Endothelial cell of umbilical vein (primary cell): Measurements from ENCODE around the gene CLDN11. TPM values are rescaled to one million over a fixed set of nuclear protein-coding genes. Genes with fewer than 3 reads are reported as not detected.

ENCODE experiments used
- BruUV-seq: library from RNA; stranded (reverse); fragments of 400-500 nt; replicated peaks from 2 replicates; lab custom pipeline; 2021; lab: Mats Ljungman, UMichigan
- CTCF ChIA-PET: fragments of 300-600, 350-600 bp; sonication (Branson Sonifier 250); formaldehyde crosslinking; loops from one replicate; lab custom pipeline; 2021; ENCODE audit warnings: antibody characterized with exemption, inconsistent platforms; lab: Charles Lee
- POLR2A ChIA-PET: fragments of 300-600, 350-600 bp; sonication (Branson Sonifier 250); formaldehyde crosslinking; loops from one replicate; lab custom pipeline; 2021; ENCODE audit warnings: antibody characterized with exemption, inconsistent platforms; lab: Charles Lee
- DNase-seq: peaks from one replicate; pipeline ENCODE4 v3.0.0-alpha.2; 2011; ENCODE audit warnings: low read depth, low spot score
- FAIRE-seq: peaks from 2 replicates; lab custom pipeline; 2011; peaks lifted over from hg19 to GRCh38; lab: Jason Lieb, UNC
- H2AFZ ChIP-seq: 2 replicates; pipeline ENCODE4 v1.6.0; 2012; ENCODE audit warnings: low read depth, low read length, control low read depth, inconsistent platforms
- H3K27ac ChIP-seq: 2 replicates; pipeline ENCODE4 v1.5.1; 2011; ENCODE audit warnings: low read depth, mild to moderate bottlenecking, control low read depth, low read length, moderate library complexity; ENCODE audit not compliant: insufficient read depth
- H3K27me3 ChIP-seq, 2 experiments: 2 replicates each; pipeline versions ENCODE4 v1.6.0 to v1.6.1; 2011; ENCODE audit warnings: low read length in 2 of 2, mixed read lengths in 1 of 2; ENCODE audit not compliant: control insufficient read depth in 2 of 2, insufficient read depth in 2 of 2
- H3K36me3 ChIP-seq, 2 experiments: 2 replicates in 1 of 2; 3 replicates in 1 of 2; pipeline ENCODE4 v1.5.1; 2011; ENCODE audit warnings: low read length in 2 of 2, mild to moderate bottlenecking in 1 of 2, moderate library complexity in 1 of 2; ENCODE audit not compliant: control insufficient read depth in 2 of 2, insufficient read depth in 2 of 2; ENCODE audit errors: extremely low read depth in 1 of 2
- H3K4me1 ChIP-seq: 3 replicates; pipeline ENCODE4 v1.5.1; 2011; ENCODE audit warnings: mild to moderate bottlenecking, low read length; ENCODE audit not compliant: control insufficient read depth, insufficient read depth; ENCODE audit errors: extremely low read depth
- H3K4me2 ChIP-seq: 2 replicates; pipeline ENCODE4 v1.6.1; 2011; ENCODE audit warnings: low read length, control low read depth, mixed read lengths; ENCODE audit not compliant: insufficient read depth
- H3K4me3 ChIP-seq, 3 experiments: fragments of 200-600 bp in 1 of 3; sonication (generic), shearing (Covaris generic) in 1 of 3; replicated peaks in 1 of 3; 2 replicates each; pipeline ENCODE4 v1.5.1; 2011 to 2016; ENCODE audit warnings: control low read depth in 3 of 3, low read length in 3 of 3, mild to moderate bottlenecking in 2 of 3, inconsistent platforms in 1 of 3, low read depth in 1 of 3, moderate library complexity in 1 of 3; ENCODE audit not compliant: insufficient read depth in 1 of 3
- H3K79me2 ChIP-seq: 2 replicates; pipeline ENCODE4 v1.6.0; 2012; ENCODE audit warnings: low read length, inconsistent platforms; ENCODE audit not compliant: control insufficient read depth, insufficient read depth
- H3K9ac ChIP-seq: replicated peaks from 2 replicates; pipeline ENCODE3; 2011; ENCODE audit warnings: low read length, control low read depth; ENCODE audit not compliant: insufficient read depth; ENCODE audit errors: extremely low read depth
- H3K9me1 ChIP-seq: replicated peaks from 3 replicates; pipeline ENCODE4 v1.6.0; 2011; ENCODE audit warnings: mild to moderate bottlenecking, low read length; ENCODE audit not compliant: control insufficient read depth, insufficient read depth; ENCODE audit errors: extremely low read depth
- H3K9me3 ChIP-seq: replicated peaks from 2 replicates; pipeline ENCODE4 v1.5.1; 2012; ENCODE audit warnings: low read length, inconsistent platforms; ENCODE audit not compliant: control insufficient read depth, insufficient read depth
- H4K20me1 ChIP-seq: replicated peaks from 2 replicates; pipeline ENCODE3; 2011; ENCODE audit warnings: mild to moderate bottlenecking, low read length; ENCODE audit not compliant: control insufficient read depth, insufficient read depth; ENCODE audit errors: extremely low read depth
- EZH2 ChIP-seq: IDR thresholded peaks from 2 replicates; pipeline ENCODE4 v1.6.1; 2012; ENCODE audit warnings: borderline replicate concordance, low read depth, mild to moderate bottlenecking, moderate library complexity, low read length, inconsistent platforms; ENCODE audit not compliant: severe bottlenecking
- FOS ChIP-seq: IDR thresholded peaks from 2 replicates; pipeline ENCODE4 v1.6.1; 2011; ENCODE audit warnings: mild to moderate bottlenecking, low read length, moderate library complexity, borderline replicate concordance; ENCODE audit not compliant: insufficient read depth
- MYC ChIP-seq: IDR thresholded peaks from one replicate; pipeline ENCODE4 v1.6.1; 2011; ENCODE audit warnings: mild to moderate bottlenecking, low read depth, low read length
- POLR2A ChIP-seq: IDR thresholded peaks from 2 replicates; pipeline ENCODE4 v1.6.1; 2012; ENCODE audit warnings: low read depth, mild to moderate bottlenecking, control low read depth, low read length
- POLR2AphosphoS5 ChIP-seq: IDR thresholded peaks from 2 replicates; pipeline ENCODE4 v1.6.1; 2012; ENCODE audit warnings: low read depth, mild to moderate bottlenecking, control low read depth, low read length, moderate library complexity; ENCODE audit not compliant: insufficient read depth
- dilution Hi-C: fragments of 300-500 bp; cut with MboI; formaldehyde crosslinking; loops from one replicate; pipeline ENCODE4 v1.15.0; 2019; ENCODE audit warnings: low sequenced_read_pairs; ENCODE audit not compliant: extremely low pct_ligation_motif_present
- intact Hi-C: fragments of 100-400 bp; cut with micrococcal nuclease; formaldehyde crosslinking; loops from one replicate; pipeline ENCODE4 v1.10.0; 2022
- polyA plus RNA-seq, 4 experiments: library from polyadenylated mRNA; depleted of rRNA in 3 of 4; stranded (reverse) in 3 of 4; unstranded in 1 of 4; fragments of >200 nt; gene quantifications; 2 replicates each; pipeline versions ENCODE4 v1.2.1 to v1.2.3, GENCODE V29; 2011 to 2012; ENCODE audit warnings: missing spikeins in 1 of 4
- total RNA-seq: library from RNA; stranded (reverse); gene quantifications from 2 replicates; pipeline ENCODE4 v1.2.3, GENCODE V29; 2021
- TF ChIP-seq, protein P1 (sequence below): IDR thresholded peaks from 2 replicates; pipeline ENCODE4 v1.6.1; 2011; ENCODE audit not compliant: insufficient read depth, insufficient read length
- TF ChIP-seq, protein P2 (sequence below), 2 donors: IDR thresholded peaks; 1 replicate in 1 of 2; 2 replicates in 1 of 2; pipeline ENCODE4 v1.5.1; 2011; ENCODE audit warnings: low read length in 2 of 2, mild to moderate bottlenecking in 2 of 2, moderate library complexity in 2 of 2, control low read depth in 1 of 2, inconsistent platforms in 1 of 2, low read depth in 1 of 2; ENCODE audit not compliant: insufficient read depth in 1 of 2; ENCODE audit errors: extremely low read depth in 1 of 2

CLDN11 gene
- total and polyA plus RNA-seq, 2 donors (not counting 3 experiments of a cell fraction or from before 2014, with no cell fraction given) = 147 to 395 TPM

DNA sequence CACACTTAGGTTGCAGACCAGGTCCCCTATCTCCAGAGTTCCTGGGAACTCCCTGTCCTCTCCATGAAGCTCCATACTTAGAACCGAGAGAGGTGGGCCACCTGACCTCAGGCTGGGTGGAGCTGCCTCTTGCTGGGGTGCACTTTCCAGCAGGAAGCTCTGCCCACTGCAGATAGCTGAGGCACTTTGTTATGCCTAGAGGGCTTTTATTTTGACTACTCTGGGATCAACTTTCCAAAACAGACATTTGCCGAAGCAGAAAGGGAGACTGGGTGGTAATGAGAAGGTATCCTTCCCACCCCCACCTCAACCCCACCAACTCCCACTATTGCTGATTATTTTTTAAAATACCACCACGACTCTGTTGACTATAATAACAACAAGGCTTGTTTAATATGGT, 54.7 kb downstream of the CLDN11 start:
- no peak overlapping the region for H2AFZ ChIP-seq
- dilution Hi-C loops (no loop called here), intact Hi-C loops (no loop called here)
- H3K27ac ChIP-seq = no peak overlapping the region
- H3K79me2 ChIP-seq = no peaks in the 10 kb centered on the region
- no peaks in the 10 kb centered on the region for H3K4me1 ChIP-seq
- FAIRE-seq (no peak), DNase-seq (no peak)
- BruUV-seq = no TSS peak
- no peak overlapping the region for H3K9ac ChIP-seq
- H3K9me1 ChIP-seq = no peaks in the 10 kb centered on the region
- no peak overlapping the region for H3K4me3 ChIP-seq
- ChIA-PET POLR2A (no interaction called here), CTCF (no interaction called here)
- no peaks in the 10 kb centered on the region for H4K20me1 ChIP-seq
- H3K4me2 ChIP-seq = no peak overlapping the region
- TF ChIP-seq, protein P1, sequence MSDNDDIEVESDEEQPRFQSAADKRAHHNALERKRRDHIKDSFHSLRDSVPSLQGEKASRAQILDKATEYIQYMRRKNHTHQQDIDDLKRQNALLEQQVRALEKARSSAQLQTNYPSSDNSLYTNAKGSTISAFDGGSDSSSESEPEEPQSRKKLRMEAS = no peak
- TF ChIP-seq POLR2A (no peak), FOS (no peak), EZH2 (no peak), MYC (no peak), POLR2AphosphoS5 (no peak)
- TF ChIP-seq, protein P2, sequence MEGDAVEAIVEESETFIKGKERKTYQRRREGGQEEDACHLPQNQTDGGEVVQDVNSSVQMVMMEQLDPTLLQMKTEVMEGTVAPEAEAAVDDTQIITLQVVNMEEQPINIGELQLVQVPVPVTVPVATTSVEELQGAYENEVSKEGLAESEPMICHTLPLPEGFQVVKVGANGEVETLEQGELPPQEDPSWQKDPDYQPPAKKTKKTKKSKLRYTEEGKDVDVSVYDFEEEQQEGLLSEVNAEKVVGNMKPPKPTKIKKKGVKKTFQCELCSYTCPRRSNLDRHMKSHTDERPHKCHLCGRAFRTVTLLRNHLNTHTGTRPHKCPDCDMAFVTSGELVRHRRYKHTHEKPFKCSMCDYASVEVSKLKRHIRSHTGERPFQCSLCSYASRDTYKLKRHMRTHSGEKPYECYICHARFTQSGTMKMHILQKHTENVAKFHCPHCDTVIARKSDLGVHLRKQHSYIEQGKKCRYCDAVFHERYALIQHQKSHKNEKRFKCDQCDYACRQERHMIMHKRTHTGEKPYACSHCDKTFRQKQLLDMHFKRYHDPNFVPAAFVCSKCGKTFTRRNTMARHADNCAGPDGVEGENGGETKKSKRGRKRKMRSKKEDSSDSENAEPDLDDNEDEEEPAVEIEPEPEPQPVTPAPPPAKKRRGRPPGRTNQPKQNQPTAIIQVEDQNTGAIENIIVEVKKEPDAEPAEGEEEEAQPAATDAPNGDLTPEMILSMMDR (IDR thresholded peaks at IDR 0.05; ENCODE audit: extremely low read depth in 1 of 2, insufficient read depth in 1 of 2, low read depth in 1 of 2, low read length in 2 of 2) = no peak
- no peaks in the 10 kb centered on the region for H3K27me3 ChIP-seq
- H3K9me3 ChIP-seq = no peaks in the 10 kb centered on the region
- H3K36me3 ChIP-seq = no peaks in the 10 kb centered on the region
